IMR-90 (cell line): ENCODE measurements around the gene ANKS3. TPM values are rescaled to one million over a fixed set of nuclear protein-coding genes. Genes with fewer than 3 reads are reported as not detected.

ENCODE experiments used
- ATAC-seq: fragments of 200-7000 bp; cut with Tn5 transposase; 2 replicates; pipeline ENCODE4 v1.9.1; 2020; ENCODE audit warnings: low read depth, mild to moderate bottlenecking, moderate library complexity
- BruUV-seq: library from RNA; stranded (reverse); fragments of 400-500 nt; replicated peaks from 2 replicates; lab custom pipeline; 2021; lab: Mats Ljungman, UMichigan
- CTCF ChIA-PET: fragments of 300-600 bp; formaldehyde crosslinking; extraction: SDS; loops from one replicate; lab custom pipeline; 2021; ENCODE audit warnings: antibody characterized with exemption; lab: Yijun Ruan, JAX
- POLR2A ChIA-PET: fragments of 300-600 bp; sonication (Branson Sonifier 250); formaldehyde crosslinking; loops from one replicate; lab custom pipeline; 2022; ENCODE audit warnings: antibody characterized with exemption; ENCODE audit not compliant: unreplicated experiment; lab: Charles Lee
- DNase-seq: peaks from one replicate; pipeline ENCODE4 v3.0.0; 2013
- H2AFZ ChIP-seq: replicated peaks from 2 replicates; pipeline ENCODE3; 2013; ENCODE audit warnings: low read length, mild to moderate bottlenecking; ENCODE audit not compliant: poor library complexity
- H2AK5ac ChIP-seq: 2 replicates; pipeline ENCODE4 v1.6.1; 2013; ENCODE audit warnings: low read depth, low read length, inconsistent platforms
- H2AK9ac ChIP-seq: replicated peaks from 2 replicates; pipeline ENCODE3; 2013; ENCODE audit warnings: mild to moderate bottlenecking, low read depth, low read length, moderate library complexity; ENCODE audit not compliant: poor library complexity
- H2BK120ac ChIP-seq: 2 replicates; pipeline ENCODE4 v1.6.1; 2013; ENCODE audit warnings: low read depth, low read length, inconsistent platforms
- H2BK15ac ChIP-seq: 3 replicates; pipeline ENCODE4 v1.6.1; 2013; ENCODE audit warnings: low read depth, low read length, inconsistent platforms
- H2BK20ac ChIP-seq: 2 replicates; pipeline ENCODE4 v1.6.1; 2013; ENCODE audit warnings: low read depth, mild to moderate bottlenecking, inconsistent platforms, low read length, moderate library complexity
- H2BK5ac ChIP-seq: 2 replicates; pipeline ENCODE4 v1.6.1; 2013; ENCODE audit warnings: mild to moderate bottlenecking, low read depth, low read length, inconsistent platforms; ENCODE audit not compliant: poor library complexity, severe bottlenecking
- H3K14ac ChIP-seq: replicated peaks from 2 replicates; pipeline ENCODE4 v1.6.1; 2013; ENCODE audit warnings: low read depth, low read length, inconsistent platforms
- H3K18ac ChIP-seq: 2 replicates; pipeline ENCODE4 v1.6.1; 2013; ENCODE audit warnings: low read depth, low read length, control low read depth
- H3K23ac ChIP-seq: 2 replicates; pipeline ENCODE4 v1.6.1; 2013; ENCODE audit warnings: low read depth, low read length, inconsistent platforms
- H3K27ac ChIP-seq: 2 replicates; pipeline ENCODE4 v1.5.1; 2013; ENCODE audit warnings: mild to moderate bottlenecking, control low read depth, low read length; ENCODE audit not compliant: insufficient read depth
- H3K27me3 ChIP-seq: 2 replicates; pipeline ENCODE4 v1.6.1; 2013; ENCODE audit warnings: low read length; ENCODE audit not compliant: control insufficient read depth, insufficient read depth
- H3K36me3 ChIP-seq: 2 replicates; pipeline ENCODE4 v1.6.1; 2013; ENCODE audit warnings: low read length, mixed read lengths; ENCODE audit not compliant: control insufficient read depth, insufficient read depth
- H3K4ac ChIP-seq: 2 replicates; pipeline ENCODE4 v1.6.1; 2013; ENCODE audit warnings: low read depth, low read length, inconsistent platforms
- H3K4me1 ChIP-seq: 2 replicates; pipeline ENCODE4 v1.6.1; 2013; ENCODE audit warnings: low read length, mixed read lengths; ENCODE audit not compliant: control insufficient read depth, insufficient read depth
- H3K4me2 ChIP-seq: 2 replicates; pipeline ENCODE4 v1.6.1; 2013; ENCODE audit warnings: low read depth, mild to moderate bottlenecking, control low read depth, low read length, moderate library complexity
- H3K4me3 ChIP-seq: 2 replicates; pipeline ENCODE4 v1.5.1; 2013; ENCODE audit warnings: low read depth, mild to moderate bottlenecking, control low read depth, low read length, moderate library complexity; ENCODE audit not compliant: insufficient read depth
- H3K56ac ChIP-seq: 2 replicates; pipeline ENCODE4 v1.6.1; 2013; ENCODE audit warnings: low read length, inconsistent platforms; ENCODE audit not compliant: insufficient read depth; ENCODE audit errors: extremely low read depth
- H3K79me1 ChIP-seq, 2 experiments: 2 replicates each; pipeline ENCODE4 v1.6.1; 2013; ENCODE audit warnings: low read length in 2 of 2, inconsistent platforms in 1 of 2, low read depth in 1 of 2
- H3K9ac ChIP-seq: 2 replicates; pipeline ENCODE4 v1.6.1; 2013; ENCODE audit warnings: low read depth, low read length, control low read depth
- H3K9me1 ChIP-seq: 2 replicates; pipeline ENCODE4 v1.6.1; 2013; ENCODE audit warnings: low read length, inconsistent platforms; ENCODE audit not compliant: insufficient read depth
- H3K9me3 ChIP-seq: 2 replicates; pipeline ENCODE4 v1.6.1; 2013; ENCODE audit warnings: low read length; ENCODE audit not compliant: control insufficient read depth, insufficient read depth
- H4K20me1 ChIP-seq: 2 replicates; pipeline ENCODE4 v1.6.1; 2013; ENCODE audit warnings: low read length, inconsistent platforms; ENCODE audit not compliant: insufficient read depth
- H4K5ac ChIP-seq: 2 replicates; pipeline ENCODE4 v1.6.1; 2013; ENCODE audit warnings: mild to moderate bottlenecking, low read depth, low read length, control low read depth
- H4K8ac ChIP-seq, 2 experiments: 2 replicates each; pipeline ENCODE4 v1.6.1; 2013; ENCODE audit warnings: low read depth in 2 of 2, low read length in 2 of 2, control low read depth in 1 of 2, inconsistent platforms in 1 of 2
- H4K91ac ChIP-seq: 2 replicates; pipeline ENCODE4 v1.6.1; 2013; ENCODE audit warnings: low read depth, low read length, inconsistent platforms; ENCODE audit not compliant: insufficient read depth
- BHLHE40 ChIP-seq: fragments of 150-350 bp; IDR thresholded peaks from 2 replicates; pipeline ENCODE4 v1.6.1; 2016; ENCODE audit warnings: mild to moderate bottlenecking, low read depth, low read length
- CEBPB ChIP-seq: IDR thresholded peaks from 2 replicates; pipeline ENCODE4 v1.6.1; 2012; ENCODE audit warnings: low read depth, low read length, improper control_type of control experiment
- FOS ChIP-seq: fragments of 150-350 bp; IDR thresholded peaks from 2 replicates; pipeline ENCODE4 v1.6.1; 2016; ENCODE audit warnings: low read depth, low read length
- WGBS, 2 experiments: methylation state at CpG; one replicate each; pipeline versions ENCODE4 v1.1.5 to v1.1.7; 2013; ENCODE audit warnings: missing lambda C conversion rate in 2 of 2; ENCODE audit not compliant: insufficient read length in 1 of 2; ENCODE audit errors: extremely low coverage in 2 of 2; 5-methylcytosine and 5-hydroxymethylcytosine counted together
- dilution Hi-C: fragments of 300-500 bp; cut with HindIII; formaldehyde crosslinking; loops from one replicate; pipeline ENCODE4 v1.14.3; 2018; ENCODE audit warnings: low sequenced_read_pairs; ENCODE audit not compliant: unreplicated experiment
- in situ Hi-C: fragments of 300-500 bp; cut with MboI; formaldehyde crosslinking; loops from 3 replicates; pipeline ENCODE4 v1.14.3; 2019; ENCODE audit warnings: low sequenced_read_pairs, inconsistent platforms, mixed read lengths
- intact Hi-C: fragments of 100-400 bp; cut with micrococcal nuclease; formaldehyde crosslinking; loops from 2 replicates; pipeline ENCODE4 v1.10.0; 2022
- polyA plus RNA-seq, 3 experiments: library from polyadenylated mRNA; depleted of rRNA; stranded (reverse); fragments of >200 nt; gene quantifications; 2 replicates each; pipeline ENCODE4 v1.2.3, GENCODE V29; 2012; ENCODE audit warnings: low replicate concordance in 1 of 3
- total RNA-seq: library from RNA; depleted of rRNA; stranded (reverse); fragments of >200 nt; gene quantifications from 2 replicates; pipeline ENCODE4 v1.2.3, GENCODE V29; 2012

ANKS3 gene
- total and polyA plus RNA-seq, 2 of the 4 experiments (the other 2 are of a cell fraction) = 24.4 to 25.0 TPM

- H3K4me3 ChIP-seq = no peak overlapping the region
- H2AK5ac ChIP-seq = no peak overlapping the region
- intact Hi-C loops = no loop called here
- no peak overlapping the region for H3K4me2 ChIP-seq
- H3K4ac ChIP-seq = no peak overlapping the region
- H4K5ac ChIP-seq = no peak overlapping the region
- no peak overlapping the region for H2AK9ac ChIP-seq
- no peak overlapping the region for H4K8ac ChIP-seq
- H3K36me3 ChIP-seq = peaks cover 66% of the 10 kb centered on the region
- dilution Hi-C loops = no loop called here
- POLR2A ChIA-PET = no interaction called here
- no peaks in the 10 kb centered on the region for H3K27me3 ChIP-seq
- no peak overlapping the region for H3K27ac ChIP-seq
- no TSS peak for BruUV-seq
- no peaks in the 10 kb centered on the region for H3K9me1 ChIP-seq
- H3K56ac ChIP-seq = no peak overlapping the region
- H4K91ac ChIP-seq = no peak overlapping the region
- no peak overlapping the region for H2AFZ ChIP-seq
- DNase-seq = no peak
- TF ChIP-seq FOS (no peak), BHLHE40 (no peak), CEBPB (0 out of 2 replicates have a peak, but pooled peaks have one; percentile 18)
- no peak overlapping the region for H3K23ac ChIP-seq
- H2BK15ac ChIP-seq = no peak overlapping the region
- H2BK20ac ChIP-seq = no peak overlapping the region
- no peak overlapping the region for H3K18ac ChIP-seq
- no peak overlapping the region for H2BK5ac ChIP-seq
- no peak overlapping the region for H3K14ac ChIP-seq
- no peak for ATAC-seq
- in situ Hi-C loops = no loop called here
- peaks cover 0 to 4% of the 10 kb centered on the region in 2 experiments; a peak in 1 of 4 replicates for H3K79me1 ChIP-seq
- no peaks in the 10 kb centered on the region; the same call in 1 of the 2 replicates for H4K20me1 ChIP-seq
- no peaks in the 10 kb centered on the region; the same call in 1 of the 2 replicates for H3K4me1 ChIP-seq
- H2BK120ac ChIP-seq = no peak overlapping the region
- H3K9me3 ChIP-seq = no peaks in the 10 kb centered on the region
- no peak overlapping the region for H3K9ac ChIP-seq
- CTCF ChIA-PET = no interaction called here
- 81% methylated on average over 9 of the region's 13 CpGs; no CpG with 5 or more reads in 1 of the 2 experiments for WGBS, 2 experiments
Observed at GRCh38 chr16:4684763-4685162, 49.3 kb downstream of the ANKS3 start.
